Panc1 (cell line): ENCODE data around the gene NECAP2.
"Not testable (repeated sequence)": the region's sequence is repeated elsewhere in the genome, so short reads cannot be mapped to it uniquely, and the experiment has no call there.

Experiments
- POLR2AphosphoS5 ChIP-seq: IDR thresholded peaks from 2 replicates; pipeline ENCODE4 v1.6.1; 2012; ENCODE audit warnings: mild to moderate bottlenecking, low read depth, low read length, moderate library complexity
- TF ChIP-seq, protein P1 (sequence below): fragments of 450-650 bp; IDR thresholded peaks from 2 replicates; pipeline ENCODE4 v1.5.1; 2017; ENCODE audit warnings: mild to moderate bottlenecking
- TF ChIP-seq, protein P2 (sequence below), 2 experiments: IDR thresholded peaks; 2 replicates each; pipeline ENCODE4 v1.6.1; 2011 to 2012; ENCODE audit warnings: low read depth in 2 of 2, control low read depth in 1 of 2, low read length in 1 of 2, mild to moderate bottlenecking in 1 of 2, moderate library complexity in 1 of 2; ENCODE audit not compliant: insufficient read depth in 1 of 2

GRCh38 chr1:16486316-16486715 is 45.8 kb downstream of the NECAP2 start:
- TF ChIP-seq, protein P1, sequence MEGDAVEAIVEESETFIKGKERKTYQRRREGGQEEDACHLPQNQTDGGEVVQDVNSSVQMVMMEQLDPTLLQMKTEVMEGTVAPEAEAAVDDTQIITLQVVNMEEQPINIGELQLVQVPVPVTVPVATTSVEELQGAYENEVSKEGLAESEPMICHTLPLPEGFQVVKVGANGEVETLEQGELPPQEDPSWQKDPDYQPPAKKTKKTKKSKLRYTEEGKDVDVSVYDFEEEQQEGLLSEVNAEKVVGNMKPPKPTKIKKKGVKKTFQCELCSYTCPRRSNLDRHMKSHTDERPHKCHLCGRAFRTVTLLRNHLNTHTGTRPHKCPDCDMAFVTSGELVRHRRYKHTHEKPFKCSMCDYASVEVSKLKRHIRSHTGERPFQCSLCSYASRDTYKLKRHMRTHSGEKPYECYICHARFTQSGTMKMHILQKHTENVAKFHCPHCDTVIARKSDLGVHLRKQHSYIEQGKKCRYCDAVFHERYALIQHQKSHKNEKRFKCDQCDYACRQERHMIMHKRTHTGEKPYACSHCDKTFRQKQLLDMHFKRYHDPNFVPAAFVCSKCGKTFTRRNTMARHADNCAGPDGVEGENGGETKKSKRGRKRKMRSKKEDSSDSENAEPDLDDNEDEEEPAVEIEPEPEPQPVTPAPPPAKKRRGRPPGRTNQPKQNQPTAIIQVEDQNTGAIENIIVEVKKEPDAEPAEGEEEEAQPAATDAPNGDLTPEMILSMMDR, result not testable (repeated sequence)
- TF ChIP-seq POLR2AphosphoS5, result not testable (repeated sequence)
- TF ChIP-seq, protein P2, sequence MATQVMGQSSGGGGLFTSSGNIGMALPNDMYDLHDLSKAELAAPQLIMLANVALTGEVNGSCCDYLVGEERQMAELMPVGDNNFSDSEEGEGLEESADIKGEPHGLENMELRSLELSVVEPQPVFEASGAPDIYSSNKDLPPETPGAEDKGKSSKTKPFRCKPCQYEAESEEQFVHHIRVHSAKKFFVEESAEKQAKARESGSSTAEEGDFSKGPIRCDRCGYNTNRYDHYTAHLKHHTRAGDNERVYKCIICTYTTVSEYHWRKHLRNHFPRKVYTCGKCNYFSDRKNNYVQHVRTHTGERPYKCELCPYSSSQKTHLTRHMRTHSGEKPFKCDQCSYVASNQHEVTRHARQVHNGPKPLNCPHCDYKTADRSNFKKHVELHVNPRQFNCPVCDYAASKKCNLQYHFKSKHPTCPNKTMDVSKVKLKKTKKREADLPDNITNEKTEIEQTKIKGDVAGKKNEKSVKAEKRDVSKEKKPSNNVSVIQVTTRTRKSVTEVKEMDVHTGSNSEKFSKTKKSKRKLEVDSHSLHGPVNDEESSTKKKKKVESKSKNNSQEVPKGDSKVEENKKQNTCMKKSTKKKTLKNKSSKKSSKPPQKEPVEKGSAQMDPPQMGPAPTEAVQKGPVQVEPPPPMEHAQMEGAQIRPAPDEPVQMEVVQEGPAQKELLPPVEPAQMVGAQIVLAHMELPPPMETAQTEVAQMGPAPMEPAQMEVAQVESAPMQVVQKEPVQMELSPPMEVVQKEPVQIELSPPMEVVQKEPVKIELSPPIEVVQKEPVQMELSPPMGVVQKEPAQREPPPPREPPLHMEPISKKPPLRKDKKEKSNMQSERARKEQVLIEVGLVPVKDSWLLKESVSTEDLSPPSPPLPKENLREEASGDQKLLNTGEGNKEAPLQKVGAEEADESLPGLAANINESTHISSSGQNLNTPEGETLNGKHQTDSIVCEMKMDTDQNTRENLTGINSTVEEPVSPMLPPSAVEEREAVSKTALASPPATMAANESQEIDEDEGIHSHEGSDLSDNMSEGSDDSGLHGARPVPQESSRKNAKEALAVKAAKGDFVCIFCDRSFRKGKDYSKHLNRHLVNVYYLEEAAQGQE (IDR thresholded peaks at IDR 0.05; ENCODE audit: insufficient read depth in 1 of 2, low read depth in 2 of 2, low read length in 1 of 2), result not testable (repeated sequence)
